Activated T-cell treated with anti-CD3 and anti-CD28 coated beads, Interleukin-2, amount 50 U/mL, for 72 hours (primary cell): Measurements from ENCODE around the gene PLEKHG1. TPM values are rescaled to one million over a fixed set of nuclear protein-coding genes. Genes with fewer than 3 reads are reported as not detected.

Experiments
- ATAC-seq, 2 donors: fragments of 150-1000 bp; cut with Tn5 transposase; replicated peaks in 1 of 2; 2 replicates each; pipeline ENCODE4 v1.10.0; 2021; ENCODE audit warnings: moderate library complexity in 2 of 2, mild to moderate bottlenecking in 1 of 2
- DNase-seq, 2 donors: peaks; one replicate each; pipeline ENCODE4 v3.0.0; 2021 to 2022; ENCODE audit warnings: mixed read lengths in 1 of 2
- H3K27ac Mint-ChIP-seq: one replicate; pipeline ENCODE4 v1.8.0; 2022; ENCODE audit warnings: mild to moderate bottlenecking, moderate library complexity, mixed read lengths
- H3K27me3 Mint-ChIP-seq: one replicate; pipeline ENCODE4 v1.8.0; 2022; ENCODE audit warnings: low read depth, mixed read lengths
- H3K36me3 Mint-ChIP-seq, 2 donors: one replicate each; pipeline ENCODE4 v1.8.0; 2022; ENCODE audit warnings: mixed read lengths in 2 of 2, mild to moderate bottlenecking in 1 of 2; ENCODE audit not compliant: insufficient read depth in 2 of 2
- H3K4me1 Mint-ChIP-seq: one replicate; pipeline ENCODE4 v1.8.0; 2022; ENCODE audit warnings: low read depth, mixed read lengths
- H3K4me3 Mint-ChIP-seq, 2 donors: one replicate each; pipeline ENCODE4 v1.8.0; 2022; ENCODE audit warnings: mild to moderate bottlenecking in 2 of 2, mixed read lengths in 2 of 2, moderate library complexity in 2 of 2
- H3K9me3 Mint-ChIP-seq, 2 donors: one replicate each; pipeline ENCODE4 v1.8.0; 2022; ENCODE audit warnings: mixed read lengths in 2 of 2
- total RNA-seq, 2 donors: library from RNA; stranded (reverse); gene quantifications; one replicate each; pipeline ENCODE4 v1.2.3, GENCODE V29; 2022

The PLEKHG1 gene
- total RNA-seq, 2 donors from 2014 or later, result 25.0 to 27.1 TPM

DNA sequence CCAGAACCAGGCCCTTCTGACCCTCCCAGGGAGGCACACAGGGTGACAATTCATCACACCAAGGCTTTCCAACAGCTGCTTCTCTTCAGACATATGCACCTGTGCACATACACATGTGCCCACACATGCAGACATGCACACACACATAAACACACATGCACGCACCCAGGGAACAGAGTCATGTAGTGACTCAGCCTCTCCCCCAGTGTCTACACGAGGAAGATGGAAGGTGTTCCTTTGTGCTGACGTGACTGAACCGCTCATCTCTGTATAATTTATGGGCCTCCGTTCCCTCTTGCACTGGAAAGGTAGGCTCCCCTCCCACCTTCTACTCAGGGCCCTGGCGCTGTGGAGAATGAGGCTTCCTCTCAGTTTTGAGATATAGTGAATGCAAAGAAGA, 23.8 kb upstream of the PLEKHG1 start:
- Mint-ChIP-seq H3K36me3 (no peaks in the 10 kb centered on the region), H3K9me3 (no peaks in the 10 kb centered on the region), H3K4me3 (no peak overlapping the region), H3K27ac (no peak overlapping the region), H3K4me1 (no peaks in the 10 kb centered on the region), H3K27me3 (peaks cover 39% of the 10 kb centered on the region)
- DNase-seq, result no peak
- no peak for ATAC-seq

DNA sequence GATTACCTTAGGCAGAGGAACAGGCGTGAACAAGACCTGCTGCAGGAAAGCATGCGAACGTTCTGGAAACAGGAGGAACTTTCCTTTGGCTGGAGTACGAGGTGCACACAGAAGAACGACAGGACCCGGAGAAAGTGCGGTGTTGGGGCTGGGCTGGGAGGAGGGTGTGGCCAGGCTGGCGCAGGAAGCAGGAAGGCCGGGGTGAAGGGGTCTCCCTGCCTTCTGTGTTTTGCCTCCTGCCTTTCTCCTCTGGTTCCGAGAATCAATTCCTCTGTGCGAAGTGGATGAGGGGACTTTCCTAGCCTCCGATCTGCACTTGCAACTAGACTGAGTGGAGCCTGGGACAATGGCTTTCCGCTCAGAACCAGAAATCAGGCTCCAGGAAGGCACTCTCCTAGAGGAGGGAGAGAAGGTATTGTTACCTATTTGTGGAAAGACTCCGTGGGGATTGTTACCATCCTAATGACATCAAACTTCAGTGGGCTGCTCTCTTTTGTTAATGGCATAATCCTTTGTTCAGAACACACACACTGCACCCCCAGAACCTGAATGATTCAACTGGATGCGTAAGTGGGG, 22.9 kb upstream of the PLEKHG1 start:
- no peak for DNase-seq
- Mint-ChIP-seq H3K4me3 (no peak overlapping the region), H3K27me3 (peaks cover 38% of the 10 kb centered on the region), H3K9me3 (no peaks in the 10 kb centered on the region), H3K4me1 (no peaks in the 10 kb centered on the region), H3K27ac (no peak overlapping the region), H3K36me3 (no peaks in the 10 kb centered on the region)
- ATAC-seq, result no peak

DNA sequence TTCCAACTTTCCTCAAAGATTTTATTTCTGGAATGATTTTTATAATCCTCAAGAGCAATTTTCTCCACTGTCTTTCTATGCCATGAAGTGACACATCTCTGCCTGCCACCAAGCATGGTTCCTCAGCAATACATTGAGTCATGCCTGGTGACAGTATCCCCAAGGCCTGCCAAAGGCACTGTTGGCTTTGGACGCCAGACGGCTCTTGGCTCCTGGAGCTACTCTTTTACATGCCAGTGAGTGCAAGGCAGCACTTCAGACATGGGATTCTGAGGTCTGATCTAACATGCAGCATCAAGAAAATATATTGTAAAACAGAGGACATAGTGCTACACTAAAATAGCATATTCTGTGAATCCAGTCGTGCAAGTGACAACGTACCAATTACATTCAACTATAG, 20.1 kb upstream of the PLEKHG1 start:
- Mint-ChIP-seq H3K36me3 (no peaks in the 10 kb centered on the region), H3K9me3 (no peaks in the 10 kb centered on the region), H3K27me3 (peaks cover 22% of the 10 kb centered on the region), H3K27ac (no peak overlapping the region), H3K4me1 (no peaks in the 10 kb centered on the region), H3K4me3 (no peak overlapping the region)
- ATAC-seq (no peak), DNase-seq (no peak)

- H3K4me3 Mint-ChIP-seq, result no peak overlapping the region
- DNase-seq (no peak), ATAC-seq (no peak)
- H3K36me3 Mint-ChIP-seq, result no peaks in the 10 kb centered on the region
- H3K27ac Mint-ChIP-seq, result no peak overlapping the region
- H3K9me3 Mint-ChIP-seq, result no peaks in the 10 kb centered on the region
- peaks cover 19% of the 10 kb centered on the region for H3K27me3 Mint-ChIP-seq
- no peaks in the 10 kb centered on the region for H3K4me1 Mint-ChIP-seq
Observed at GRCh38 chr6:150580489-150580888, 19.2 kb upstream of the PLEKHG1 start.

- DNase-seq (no peak), ATAC-seq (no peak)
- H3K36me3 Mint-ChIP-seq, result no peaks in the 10 kb centered on the region
- peaks cover 11% of the 10 kb centered on the region for H3K27me3 Mint-ChIP-seq
- no peak overlapping the region for H3K4me3 Mint-ChIP-seq
- no peaks in the 10 kb centered on the region for H3K4me1 Mint-ChIP-seq
- no peaks in the 10 kb centered on the region for H3K9me3 Mint-ChIP-seq
- H3K27ac Mint-ChIP-seq, result no peak overlapping the region
Observed at GRCh38 chr6:150584065-150584464, 15.6 kb upstream of the PLEKHG1 start.

- H3K27ac Mint-ChIP-seq, result no peak overlapping the region
- no peaks in the 10 kb centered on the region for H3K36me3 Mint-ChIP-seq
- no peak overlapping the region for H3K4me3 Mint-ChIP-seq
- no peak for ATAC-seq
- H3K9me3 Mint-ChIP-seq, result no peaks in the 10 kb centered on the region
- no peak for DNase-seq
- no peaks in the 10 kb centered on the region for H3K4me1 Mint-ChIP-seq
- peaks cover 8% of the 10 kb centered on the region for H3K27me3 Mint-ChIP-seq
Observed at GRCh38 chr6:150584596-150584995, 15.1 kb upstream of the PLEKHG1 start.

- no peaks in the 10 kb centered on the region for H3K9me3 Mint-ChIP-seq
- H3K4me3 Mint-ChIP-seq, result no peak overlapping the region
- no peaks in the 10 kb centered on the region for H3K4me1 Mint-ChIP-seq
- H3K27ac Mint-ChIP-seq, result no peak overlapping the region
- ATAC-seq (no peak), DNase-seq (no peak)
- H3K27me3 Mint-ChIP-seq, result peaks cover 14% of the 10 kb centered on the region
- no peaks in the 10 kb centered on the region for H3K36me3 Mint-ChIP-seq
Observed at GRCh38 chr6:150586850-150587359, 12.8 kb upstream of the PLEKHG1 start.

GRCh38 chr6:150587637-150588036, 12.0 kb upstream of the PLEKHG1 start:
- no peak overlapping the region for H3K4me3 Mint-ChIP-seq
- no peaks in the 10 kb centered on the region for H3K36me3 Mint-ChIP-seq
- no peaks in the 10 kb centered on the region for H3K4me1 Mint-ChIP-seq
- H3K9me3 Mint-ChIP-seq, result no peaks in the 10 kb centered on the region
- H3K27ac Mint-ChIP-seq, result no peak overlapping the region
- H3K27me3 Mint-ChIP-seq, result peaks cover 21% of the 10 kb centered on the region
- no peak for DNase-seq
- ATAC-seq, result no peak

DNA sequence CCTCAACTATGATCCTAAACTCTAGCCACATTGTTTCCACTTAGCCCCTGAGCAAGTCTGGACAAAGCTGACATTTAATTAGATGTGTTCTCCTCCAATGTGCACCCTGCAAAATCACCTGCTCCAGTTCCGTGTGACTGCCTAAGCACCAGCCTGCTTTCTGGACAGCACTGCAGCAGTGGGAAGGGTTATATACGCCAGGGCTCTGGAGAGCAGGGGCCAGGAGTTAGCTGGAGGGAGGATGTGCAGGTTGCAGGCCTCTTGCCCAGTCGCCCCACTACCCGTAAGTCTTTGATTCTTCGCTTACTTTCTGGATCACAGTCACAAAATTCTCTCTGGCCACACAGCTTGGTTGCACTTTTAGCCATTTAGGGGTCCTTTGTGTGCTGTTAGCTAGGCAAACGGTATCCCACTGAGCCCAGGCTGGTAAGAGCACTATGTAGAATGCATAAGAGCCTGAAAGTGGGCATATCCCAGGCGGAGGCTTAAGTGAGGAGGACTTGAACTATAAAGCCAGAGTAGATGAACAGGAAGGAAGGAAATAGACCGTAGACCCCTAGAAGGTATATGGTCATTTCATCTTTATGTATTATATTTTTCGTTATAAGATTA, 10.7 kb upstream of the PLEKHG1 start:
- no peak overlapping the region for H3K4me3 Mint-ChIP-seq
- H3K27ac Mint-ChIP-seq, result no peak overlapping the region

GRCh38 chr6:150589852-150590251, 9.8 kb upstream of the PLEKHG1 start:
- Mint-ChIP-seq H3K27ac (no peak overlapping the region), H3K36me3 (no peaks in the 10 kb centered on the region), H3K4me3 (no peak overlapping the region), H3K9me3 (no peaks in the 10 kb centered on the region), H3K4me1 (no peaks in the 10 kb centered on the region), H3K27me3 (peaks cover 18% of the 10 kb centered on the region)
- DNase-seq, result no peak
- ATAC-seq, result no peak

More for the DNA sequence above, 10.7 kb upstream of the PLEKHG1 start:
- Mint-ChIP-seq H3K27me3 (peaks cover 22% of the 10 kb centered on the region), H3K9me3 (no peaks in the 10 kb centered on the region), H3K36me3 (no peaks in the 10 kb centered on the region), H3K4me1 (no peaks in the 10 kb centered on the region)
- ATAC-seq (no peak), DNase-seq (no peak)

GRCh38 chr6:150590446-150590845, 9.2 kb upstream of the PLEKHG1 start:
- no peak overlapping the region for H3K4me3 Mint-ChIP-seq
- no peaks in the 10 kb centered on the region for H3K36me3 Mint-ChIP-seq
- DNase-seq, result no peak
- no peak for ATAC-seq
- peaks cover 18% of the 10 kb centered on the region for H3K27me3 Mint-ChIP-seq
- no peak overlapping the region for H3K27ac Mint-ChIP-seq
- no peaks in the 10 kb centered on the region for H3K9me3 Mint-ChIP-seq
- no peaks in the 10 kb centered on the region for H3K4me1 Mint-ChIP-seq

GRCh38 chr6:150592377-150592995, 7.2 kb upstream of the PLEKHG1 start:
- Mint-ChIP-seq H3K27me3 (peaks cover 34% of the 10 kb centered on the region), H3K36me3 (no peaks in the 10 kb centered on the region), H3K4me1 (no peaks in the 10 kb centered on the region), H3K4me3 (no peak overlapping the region), H3K27ac (no peak overlapping the region), H3K9me3 (no peaks in the 10 kb centered on the region)
- ATAC-seq (no peak), DNase-seq (no peak)

- DNase-seq (no peak), ATAC-seq (no peak)
- no peak overlapping the region for H3K4me3 Mint-ChIP-seq
- H3K4me1 Mint-ChIP-seq, result peaks cover 1% of the 10 kb centered on the region
- peaks cover 41% of the 10 kb centered on the region for H3K27me3 Mint-ChIP-seq
- no peaks in the 10 kb centered on the region for H3K9me3 Mint-ChIP-seq
- no peaks in the 10 kb centered on the region for H3K36me3 Mint-ChIP-seq
- no peak overlapping the region for H3K27ac Mint-ChIP-seq
Observed at GRCh38 chr6:150593119-150593518, 6.6 kb upstream of the PLEKHG1 start.
